Lower leg skin (tissue), 4 donors: Measurements from ENCODE around the gene LYZL4. TPM values are rescaled to one million over a fixed set of nuclear protein-coding genes. Genes with fewer than 3 reads are reported as not detected.

Source experiments
- DNase-seq, 2 donors: peaks; one replicate each; pipeline ENCODE4 v3.0.0-alpha.2; 2019; ENCODE audit warnings: low spot score in 2 of 2
- H3K4me3 ChIP-seq: fragments of 200-600 bp; sonication (generic); 2 replicates; pipeline ENCODE4 v1.5.1; 2017; ENCODE audit warnings: mild to moderate bottlenecking, low read depth; ENCODE audit not compliant: poor library complexity, severe bottlenecking
- CTCF ChIP-seq, 3 donors: fragments of 450-650 bp; IDR thresholded peaks; one replicate each; pipeline ENCODE4 v1.5.1; 2016; ENCODE audit warnings: antibody characterized with exemption in 3 of 3, mild to moderate bottlenecking in 3 of 3, moderate library complexity in 2 of 3
- POLR2A ChIP-seq, 2 donors: fragments of 450-650 bp; IDR thresholded peaks; one replicate each; pipeline ENCODE4 v1.6.1; 2016 to 2017; ENCODE audit warnings: antibody characterized with exemption in 2 of 2, mild to moderate bottlenecking in 1 of 2, moderate library complexity in 1 of 2
- WGBS, 2 donors: methylation state at CpG; one replicate each; pipeline ENCODE4 v1.1.5; 2018; 5-methylcytosine and 5-hydroxymethylcytosine counted together
- intact Hi-C: fragments of 100-400 bp; cut with DNase I; formaldehyde crosslinking; loops from one replicate; pipeline ENCODE4 v1.15.0; 2023; ENCODE audit warnings: low total_unique reads
- total RNA-seq, 4 donors: library from RNA; depleted of rRNA; stranded (reverse); fragments of >200 nt; gene quantifications; one replicate each; pipeline ENCODE4 v1.1.0, GENCODE V29; 2016

The LYZL4 gene
- total RNA-seq, 4 donors from 2014 or later: not detected

GRCh38 chr3:42369832-42370231 lies 40.6 kb downstream of the LYZL4 start:
- intact Hi-C loops: no loop called here
- WGBS, 2 donors: 49 to 63% methylated on average over 4 of the region's 4 CpGs
- TF ChIP-seq CTCF (IDR thresholded peaks at IDR 0.05) (no peak), POLR2A (IDR thresholded peaks at IDR 0.05) (no peak)
- H3K4me3 ChIP-seq: no peak overlapping the region
- DNase-seq: no peak

DNA sequence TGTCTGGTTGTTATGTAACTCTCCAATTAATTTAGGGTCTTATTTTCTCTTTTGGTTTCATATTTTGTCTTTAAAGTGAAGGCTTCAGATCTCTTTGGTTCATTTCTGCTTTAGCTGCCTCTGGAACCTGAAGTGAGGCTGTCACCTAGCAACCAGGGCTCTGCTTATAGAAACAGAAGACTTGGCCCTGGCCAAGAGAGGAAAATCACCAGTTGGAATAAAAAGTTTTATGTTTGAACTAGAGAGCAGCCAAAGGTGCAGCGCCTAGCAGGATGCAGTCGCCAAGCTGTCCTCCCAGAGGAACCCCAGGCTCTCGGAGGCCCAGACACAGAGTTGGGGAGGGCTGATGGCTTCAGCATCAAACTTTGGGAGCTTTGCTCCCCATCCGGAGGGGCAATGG lies 41.1 kb downstream of the LYZL4 start:
- intact Hi-C loops: no loop called here
- WGBS, 2 donors: 12 to 19% methylated on average over 4 of the region's 4 CpGs
- no peak for TF ChIP-seq CTCF (IDR thresholded peaks at IDR 0.05)
- TF ChIP-seq POLR2A (IDR thresholded peaks at IDR 0.05): no peak
- DNase-seq: peak in 1 of 2 donors; percentile 39
- H3K4me3 ChIP-seq: no peak overlapping the region

GRCh38 chr3:42368861-42369260 lies 41.5 kb downstream of the LYZL4 start:
- TF ChIP-seq CTCF (IDR thresholded peaks at IDR 0.05) (no peak), POLR2A (IDR thresholded peaks at IDR 0.05) (no peak)
- no peak for DNase-seq
- WGBS, 2 donors: 3 to 10% methylated on average over 1 of the region's 1 CpG

GRCh38 chr3:42367903-42368302 lies 42.5 kb downstream of the LYZL4 start:
- intact Hi-C loops: no loop called here
- no peak overlapping the region for H3K4me3 ChIP-seq
- TF ChIP-seq CTCF (IDR thresholded peaks at IDR 0.05): no peak
- no peak for TF ChIP-seq POLR2A (IDR thresholded peaks at IDR 0.05)
- DNase-seq: peak in 1 of 2 donors; percentile 9
- 70% methylated on average over 4 of the region's 4 CpGs for WGBS, 2 donors

More at GRCh38 chr3:42368861-42369260, 41.5 kb downstream of the LYZL4 start:
- no peak overlapping the region for H3K4me3 ChIP-seq
- intact Hi-C loops: no loop called here

- TF ChIP-seq POLR2A (IDR thresholded peaks at IDR 0.05) (no peak), CTCF (IDR thresholded peaks at IDR 0.05) (no peak)
- DNase-seq: no peak
- H3K4me3 ChIP-seq: no peak overlapping the region
- intact Hi-C loops: no loop called here
- 77 to 82% methylated on average over 3 of the region's 3 CpGs for WGBS, 2 donors
Observed at GRCh38 chr3:42366550-42366949, 43.9 kb downstream of the LYZL4 start.

DNA sequence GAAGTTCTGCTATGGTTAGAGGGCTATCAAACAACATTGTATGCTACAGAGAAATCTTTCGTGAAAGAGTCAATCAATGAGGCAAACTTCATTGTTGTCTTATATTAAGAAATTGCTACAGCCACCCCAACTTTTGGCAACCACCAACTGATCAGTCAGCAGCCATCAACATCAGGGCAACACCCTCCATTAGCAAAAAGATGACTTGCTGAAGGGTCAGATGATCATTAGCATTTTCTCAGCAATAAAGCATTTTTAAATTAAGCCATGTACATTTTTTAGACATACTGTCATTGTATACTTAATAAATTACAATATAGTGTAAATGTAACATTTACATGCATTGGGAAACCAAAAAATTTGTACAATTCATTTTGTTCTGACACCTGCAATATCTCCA lies 53.1 kb downstream of the LYZL4 start:
- intact Hi-C loops: no loop called here
- WGBS, 2 donors: 85 to 92% methylated on average over 1 of the region's 1 CpG
- TF ChIP-seq CTCF (IDR thresholded peaks at IDR 0.05) (no peak), POLR2A (IDR thresholded peaks at IDR 0.05) (no peak)
- no peak overlapping the region for H3K4me3 ChIP-seq
- no peak for DNase-seq
